GM12878 (cell line): ENCODE data around the gene TMEM131L. TPM values are rescaled to one million over a fixed set of nuclear protein-coding genes. Genes with fewer than 3 reads are reported as not detected.

Source experiments
- ATAC-seq: fragments of 200-7000 bp; cut with Tn5 transposase; 3 replicates; pipeline ENCODE4 v1.9.1; 2020; ENCODE audit warnings: mild to moderate bottlenecking, moderate library complexity
- BruUV-seq: library from RNA; stranded (reverse); fragments of 400-500 nt; replicated peaks from 2 replicates; lab custom pipeline; 2021; lab: Mats Ljungman, UMichigan
- CTCF ChIA-PET: fragments of 300-600 bp; sonication (Branson Sonifier 250); formaldehyde crosslinking; extraction: SDS; loops from one replicate; lab custom pipeline; 2021; ENCODE audit warnings: inconsistent platforms; lab: Yijun Ruan, JAX
- POLR2A ChIA-PET: fragments of 350-600 bp; formaldehyde crosslinking; extraction: SDS; loops from one replicate; lab custom pipeline; 2021; ENCODE audit warnings: inconsistent platforms; lab: Charles Lee
- RAD21 ChIA-PET: fragments of 300-600 bp; sonication (Branson Sonifier 250); formaldehyde crosslinking; loops from one replicate; lab custom pipeline; 2023; ENCODE audit warnings: antibody characterized with exemption; ENCODE audit not compliant: unreplicated experiment; lab: Charles Lee
- SMC1A ChIA-PET: fragments of 300-600 bp; sonication (Branson Sonifier 250); formaldehyde crosslinking; loops from one replicate; lab custom pipeline; 2023; ENCODE audit not compliant: unreplicated experiment, uncharacterized antibody; lab: Charles Lee
- DNase-seq: peaks from one replicate; pipeline ENCODE4 v3.0.0-alpha.2; 2011; ENCODE audit warnings: low read depth, low spot score
- FAIRE-seq: peaks from 3 replicates; lab custom pipeline; 2011; peaks lifted over from hg19 to GRCh38; lab: Jason Lieb, UNC
- H2AFZ ChIP-seq: 2 replicates; pipeline ENCODE4 v1.6.0; 2011; ENCODE audit warnings: low read depth, low read length, control low read depth; ENCODE audit not compliant: control insufficient read depth
- H3K27ac ChIP-seq: 2 replicates; pipeline ENCODE4 v1.5.1; 2011; ENCODE audit warnings: control low read depth; ENCODE audit not compliant: control insufficient read depth, insufficient read depth
- H3K27me3 ChIP-seq, 2 experiments: replicated peaks in 1 of 2; 2 replicates each; pipeline versions ENCODE4 v1.6.0 to v1.6.1; 2011; ENCODE audit warnings: low read length in 1 of 2; ENCODE audit not compliant: control insufficient read depth in 2 of 2, insufficient read depth in 2 of 2
- H3K36me3 ChIP-seq, 2 experiments: 2 replicates each; pipeline ENCODE4 v1.5.1; 2011; ENCODE audit warnings: low read length in 1 of 2; ENCODE audit not compliant: control insufficient read depth in 2 of 2, insufficient read depth in 2 of 2
- H3K4me1 ChIP-seq: 2 replicates; pipeline ENCODE4 v1.6.1; 2011; ENCODE audit warnings: mild to moderate bottlenecking, low read length, moderate library complexity, mixed read lengths; ENCODE audit not compliant: control insufficient read depth, insufficient read depth
- H3K4me2 ChIP-seq: 2 replicates; pipeline ENCODE4 v1.6.0; 2011; ENCODE audit warnings: control low read depth; ENCODE audit not compliant: control insufficient read depth, insufficient read depth
- H3K4me3 ChIP-seq: fragments of 200-600 bp; sonication (generic); 2 replicates; pipeline ENCODE4 v1.5.1; 2016
- H3K79me2 ChIP-seq: 2 replicates; pipeline ENCODE4 v1.6.0; 2011; ENCODE audit warnings: low read length; ENCODE audit not compliant: control insufficient read depth, insufficient read depth
- H3K9ac ChIP-seq: 2 replicates; pipeline ENCODE4 v1.8.0; 2011; ENCODE audit warnings: low read length, control low read depth, mixed read lengths; ENCODE audit not compliant: control insufficient read depth, insufficient read depth
- H3K9me3 ChIP-seq: replicated peaks from 3 replicates; pipeline ENCODE4 v1.5.1; 2011; ENCODE audit warnings: mild to moderate bottlenecking, low read length; ENCODE audit not compliant: control insufficient read depth, insufficient read depth
- H4K20me1 ChIP-seq: 2 replicates; pipeline ENCODE4 v1.6.0; 2011; ENCODE audit not compliant: control insufficient read depth, insufficient read depth
- ATF7 ChIP-seq: fragments of 450-650 bp; IDR thresholded peaks from 2 replicates; pipeline ENCODE4 v1.6.1; 2016; ENCODE audit warnings: low read depth, mild to moderate bottlenecking
- BCLAF1 ChIP-seq: fragments of 450-650 bp; IDR thresholded peaks from 2 replicates; pipeline ENCODE4 v1.6.1; 2017; ENCODE audit warnings: antibody characterized with exemption, mild to moderate bottlenecking, moderate library complexity
- CBFB ChIP-seq: IDR thresholded peaks from 2 replicates; pipeline ENCODE4 v1.6.1; 2016; ENCODE audit warnings: antibody characterized with exemption, low read depth
- CHD2 ChIP-seq: IDR thresholded peaks from 2 replicates; pipeline ENCODE4 v1.6.1; 2011; ENCODE audit warnings: low read depth, low read length, improper control_type of control experiment, borderline replicate concordance
- CHD4 ChIP-seq: fragments of 200-600 bp; sonication (generic); IDR thresholded peaks from 2 replicates; pipeline ENCODE4 v1.6.1; 2016; ENCODE audit warnings: mild to moderate bottlenecking
- E2F4 ChIP-seq: IDR thresholded peaks from 2 replicates; pipeline ENCODE4 v1.6.1; 2012; ENCODE audit warnings: low read depth, low read length, improper control_type of control experiment
- FOS ChIP-seq: IDR thresholded peaks from 3 replicates; pipeline ENCODE4 v1.6.1; 2011; ENCODE audit warnings: borderline replicate concordance; ENCODE audit not compliant: insufficient read length; ENCODE audit errors: extremely low read depth
- IKZF1 ChIP-seq: fragments of 450-650 bp; conservative IDR thresholded peaks from 2 replicates; pipeline ENCODE4 v1.6.1; 2017; ENCODE audit warnings: antibody characterized with exemption, mild to moderate bottlenecking
- JUND ChIP-seq: IDR thresholded peaks from 2 replicates; pipeline ENCODE4 v1.6.1; 2012; ENCODE audit warnings: low read depth, mild to moderate bottlenecking, low read length, improper control_type of control experiment, moderate library complexity
- PML ChIP-seq: IDR thresholded peaks from 2 replicates; pipeline ENCODE4 v1.6.1; 2012; ENCODE audit warnings: low read length, inconsistent platforms
- POLR2AphosphoS5 ChIP-seq: IDR thresholded peaks from 2 replicates; pipeline ENCODE4 v1.6.1; 2011; ENCODE audit warnings: mild to moderate bottlenecking, low read length, inconsistent platforms
- REST ChIP-seq: IDR thresholded peaks from 2 replicates; pipeline ENCODE4 v1.6.1; 2012; ENCODE audit warnings: mild to moderate bottlenecking, low read depth, low read length
- SMC3 ChIP-seq: IDR thresholded peaks from 2 replicates; pipeline ENCODE4 v1.6.1; 2011; ENCODE audit warnings: low read length, improper control_type of control experiment, borderline replicate concordance
- TBL1XR1 ChIP-seq: IDR thresholded peaks from 2 replicates; pipeline ENCODE4 v1.6.1; 2012; ENCODE audit warnings: low read depth, low read length, improper control_type of control experiment
- TCF7 ChIP-seq: IDR thresholded peaks from 2 replicates; pipeline ENCODE4 v1.6.1; 2014; ENCODE audit warnings: antibody characterized with exemption, borderline replicate concordance
- ZNF207 ChIP-seq: fragments of 450-650 bp; IDR thresholded peaks from 2 replicates; pipeline ENCODE4 v1.6.1; 2014; ENCODE audit warnings: antibody characterized with exemption, mild to moderate bottlenecking, borderline replicate concordance
- ZNF217 ChIP-seq: fragments of 450-650 bp; IDR thresholded peaks from 2 replicates; pipeline ENCODE4 v1.6.1; 2017; ENCODE audit warnings: antibody characterized with exemption, mild to moderate bottlenecking
- ZNF274 ChIP-seq: IDR thresholded peaks from one replicate; pipeline ENCODE4 v1.8.0; 2011; ENCODE audit not compliant: insufficient read length, insufficient read depth
- WGBS: methylation state at CpG from one replicate; pipeline ENCODE4 v1.1.6; 2016; ENCODE audit warnings: low lambda C conversion rate; ENCODE audit not compliant: insufficient replicate concordance, insufficient coverage; ENCODE audit errors: missing lambda C conversion rate; 5-methylcytosine and 5-hydroxymethylcytosine counted together
- in situ Hi-C: fragments of 300-500 bp; cut with MboI; formaldehyde crosslinking; loops from 9 replicates; pipeline ENCODE4 v1.14.3; 2018; ENCODE audit warnings: mixed read lengths
- intact Hi-C: fragments of 100-400 bp; cut with micrococcal nuclease; formaldehyde crosslinking; loops from one replicate; pipeline ENCODE4 v1.14.2; 2022; ENCODE audit not compliant: unreplicated experiment
- polyA plus RNA-seq, 11 experiments: library from polyadenylated mRNA; depleted of rRNA in 4 of 11; unstranded in 6 of 11; stranded (reverse) in 5 of 11; fragments of >200 nt; fragmentation: Nextera tagmentation in 4 of 11; fragmentation: Illumina TruSeq in 1 of 11; extraction: Ambion mirVana in 4 of 11; extraction: Trizol in 1 of 11; gene quantifications; 1 replicate in 1 of 11; 2 replicates in 10 of 11; pipeline versions ENCODE4 v1.2.1 to v1.2.3, GENCODE V29; 2011 to 2016; ENCODE audit warnings: inconsistent platforms in 2 of 11, missing spikeins in 2 of 11, low read depth in 1 of 11
- total RNA-seq, 4 experiments: library from RNA; depleted of rRNA in 3 of 4; stranded (reverse); fragments of >200 nt in 3 of 4; fragmentation: Illumina TruSeq in 1 of 4; extraction: Trizol in 1 of 4; gene quantifications; 2 replicates each; pipeline versions ENCODE4 v1.2.1 to v1.2.3, GENCODE V29; 2013 to 2021

The TMEM131L gene
- total and polyA plus RNA-seq, 10 of the 15 experiments (the other 5 are each of a cell fraction or from before 2014, with no cell fraction given) = 8.5 to 101 (median 74.4) TPM

GRCh38 chr4:153520801-153521329 lies 54.7 kb downstream of the TMEM131L start:
- ChIA-PET CTCF (interaction anchor here (0.9 to 3.1 kb wide), 10 partner anchors 11 to 53 kb away, joined by 3 to 13 read pairs (median 4); no protein-coding TSS in a partner anchor), POLR2A (interaction anchor here (0.7 to 18.7 kb wide), 7 partner anchors 27 to 54 kb away, joined by 3 to 322 read pairs (median 3); no protein-coding TSS in a partner anchor), RAD21 (interaction anchor here (0.6 to 10.7 kb wide), 11 partner anchors 20 to 88 kb away, joined by 3 to 197 read pairs (median 8); partner anchors contain the start of gene TMEM131L), SMC1A (interaction anchor here (0.8 to 12.9 kb wide), 15 partner anchors 10 to 122 kb away, joined by 3 to 177 read pairs (median 13); partner anchors contain the start of gene TMEM131L)
- Histone ChIP-seq H2AFZ (no peak overlapping the region), H3K27me3 (no peaks in the 10 kb centered on the region), H3K27ac (peak overlapping the region; percentile 96), H3K79me2 (peaks cover 99% of the 10 kb centered on the region), H3K4me1 (peaks cover 76% of the 10 kb centered on the region), H4K20me1 (no peaks in the 10 kb centered on the region), H3K9ac (peak overlapping the region; percentile 63), H3K36me3 (peaks cover 0 to 25% of the 10 kb centered on the region in 2 experiments; a peak in 2 of 4 replicates), H3K9me3 (no peaks in the 10 kb centered on the region; the same call in 2 of the 3 replicates), H3K4me2 (peak overlapping the region; percentile 95), H3K4me3 (peak overlapping the region; percentile 59)
- FAIRE-seq = no peak
- intact Hi-C loops (no loop called here), in situ Hi-C loops (no loop called here)
- peak; percentile 76 for DNase-seq
- ATAC-seq = peak; percentile 61
- WGBS = 3% methylated on average over 8 of the region's 8 CpGs
- no TSS peak for BruUV-seq
- TF ChIP-seq E2F4 = no peak
- TF ChIP-seq POLR2AphosphoS5 = no peak; the same call in 1 of the 2 replicates
- TF ChIP-seq ATF7 = peak; percentile 53; the same call in 1 of the 2 replicates
- no peak for TF ChIP-seq JUND
- no peak; the same call in 1 of the 2 replicates for TF ChIP-seq SMC3
- no peak for TF ChIP-seq ZNF217
- no peak for TF ChIP-seq FOS
- TF ChIP-seq IKZF1 = peak; percentile 88
- peak; percentile 56; the same call in 1 of the 2 replicates for TF ChIP-seq CHD2
- no peak for TF ChIP-seq PML
- no peak for TF ChIP-seq ZNF207
- 0 out of 2 replicates have a peak, but pooled peaks have one; percentile 10 for TF ChIP-seq CBFB
- no peak for TF ChIP-seq REST
- no peak for TF ChIP-seq ZNF274
- peak; percentile 16; the same call in 1 of the 2 replicates for TF ChIP-seq TBL1XR1
- TF ChIP-seq CHD4 = no peak
- no peak for TF ChIP-seq BCLAF1
- no peak for TF ChIP-seq TCF7
